K562 (cell line): ENCODE results near the gene HECA. TPM values are rescaled to one million over a fixed set of nuclear protein-coding genes. Genes with fewer than 3 reads are reported as not detected.

Experiments used
- ELF1 ChIP-seq: fragments of 200-800 bp; sonication (Bioruptor generic); IDR thresholded peaks from 2 replicates; pipeline ENCODE4 v1.6.1; 2016; ENCODE audit warnings: missing genetic modification characterization, missing compliant biosample characterization
- GABPA ChIP-seq: fragments of 200-800 bp; sonication (Bioruptor generic); conservative IDR thresholded peaks from 2 replicates; pipeline ENCODE4 v1.6.1; 2016; ENCODE audit warnings: low read depth, missing genetic modification characterization, missing compliant biosample characterization
- GABPB1 ChIP-seq: sonication (generic); formaldehyde crosslinking; IDR thresholded peaks from 2 replicates; pipeline ENCODE4 v1.8.0; 2022; ENCODE audit warnings: mild to moderate bottlenecking, missing genetic modification reagents
- KLF1 ChIP-seq: fragments of 450-650 bp; IDR thresholded peaks from 2 replicates; pipeline ENCODE4 v1.6.1; 2016; ENCODE audit warnings: missing genetic modification characterization, missing compliant biosample characterization
- SPI1 ChIP-seq: IDR thresholded peaks from 2 replicates; pipeline ENCODE4 v1.6.1; 2011; ENCODE audit warnings: low read depth, low read length, control low read depth, borderline replicate concordance
- YY1 ChIP-seq, 3 experiments: IDR thresholded peaks; 2 replicates each; pipeline ENCODE4 v1.6.1; 2011; ENCODE audit warnings: low read length in 2 of 3, mild to moderate bottlenecking in 2 of 3, moderate library complexity in 2 of 3, borderline replicate concordance in 1 of 3, control low read depth in 1 of 3, low read depth in 1 of 3; ENCODE audit not compliant: insufficient read depth in 3 of 3, insufficient replicate concordance in 2 of 3, control insufficient read depth in 1 of 3, insufficient read length in 1 of 3; ENCODE audit errors: extremely low read depth in 1 of 3
- ZBTB7A ChIP-seq: IDR thresholded peaks from 2 replicates; pipeline ENCODE4 v1.6.1; 2011; ENCODE audit warnings: low read depth, mild to moderate bottlenecking, low read length, moderate library complexity, borderline replicate concordance; ENCODE audit not compliant: control insufficient read depth
- ZFX ChIP-seq: sonication (generic); formaldehyde crosslinking; IDR thresholded peaks from 2 replicates; pipeline ENCODE4 v1.8.0; 2022; ENCODE audit warnings: mild to moderate bottlenecking, missing genetic modification reagents, moderate library complexity
- polyA plus RNA-seq, 8 experiments: library from polyadenylated mRNA; depleted of rRNA in 4 of 8; stranded (reverse) in 5 of 8; unstranded in 3 of 8; fragments of >200 nt; fragmentation: Nextera tagmentation in 2 of 8; fragmentation: Illumina TruSeq in 1 of 8; extraction: Ambion mirVana in 2 of 8; extraction: Trizol in 1 of 8; gene quantifications; 2 replicates each; pipeline versions ENCODE4 v1.2.1 to v1.2.3, GENCODE V29; 2011 to 2014; ENCODE audit warnings: inconsistent platforms in 1 of 8, missing spikeins in 1 of 8
- total RNA-seq, 7 experiments: library from RNA; depleted of rRNA in 6 of 7; stranded (reverse); fragments of >200 nt in 6 of 7; fragmentation: Illumina TruSeq in 2 of 7; extraction: Trizol in 2 of 7; gene quantifications; 2 replicates each; pipeline versions ENCODE4 v1.2.1 to v1.2.3, GENCODE V29; 2011 to 2021; ENCODE audit warnings: low replicate concordance in 1 of 7
- TF ChIP-seq, protein P1 (sequence below): sonication (generic); formaldehyde crosslinking; IDR thresholded peaks from 2 replicates; pipeline ENCODE4 v1.8.0; 2022; ENCODE audit warnings: mild to moderate bottlenecking, missing genetic modification reagents
- TF ChIP-seq, protein P2 (sequence below): fragments of 200-800 bp; sonication (Bioruptor generic); IDR thresholded peaks from 2 replicates; pipeline ENCODE4 v1.6.1; 2017; ENCODE audit warnings: missing genetic modification characterization, missing compliant biosample characterization
- TF ChIP-seq, protein P3 (sequence below): fragments of 200-600 bp; sonication (generic); IDR thresholded peaks from one replicate; pipeline ENCODE4 v1.6.1; 2012; ENCODE audit warnings: mild to moderate bottlenecking, low read depth, low read length, inconsistent platforms

The HECA gene
- total and polyA plus RNA-seq, 9 of the 15 experiments (the other 6 are each of a cell fraction or from before 2014, with no cell fraction given): 0.31 to 2.3 (median 1.1) TPM

DNA sequence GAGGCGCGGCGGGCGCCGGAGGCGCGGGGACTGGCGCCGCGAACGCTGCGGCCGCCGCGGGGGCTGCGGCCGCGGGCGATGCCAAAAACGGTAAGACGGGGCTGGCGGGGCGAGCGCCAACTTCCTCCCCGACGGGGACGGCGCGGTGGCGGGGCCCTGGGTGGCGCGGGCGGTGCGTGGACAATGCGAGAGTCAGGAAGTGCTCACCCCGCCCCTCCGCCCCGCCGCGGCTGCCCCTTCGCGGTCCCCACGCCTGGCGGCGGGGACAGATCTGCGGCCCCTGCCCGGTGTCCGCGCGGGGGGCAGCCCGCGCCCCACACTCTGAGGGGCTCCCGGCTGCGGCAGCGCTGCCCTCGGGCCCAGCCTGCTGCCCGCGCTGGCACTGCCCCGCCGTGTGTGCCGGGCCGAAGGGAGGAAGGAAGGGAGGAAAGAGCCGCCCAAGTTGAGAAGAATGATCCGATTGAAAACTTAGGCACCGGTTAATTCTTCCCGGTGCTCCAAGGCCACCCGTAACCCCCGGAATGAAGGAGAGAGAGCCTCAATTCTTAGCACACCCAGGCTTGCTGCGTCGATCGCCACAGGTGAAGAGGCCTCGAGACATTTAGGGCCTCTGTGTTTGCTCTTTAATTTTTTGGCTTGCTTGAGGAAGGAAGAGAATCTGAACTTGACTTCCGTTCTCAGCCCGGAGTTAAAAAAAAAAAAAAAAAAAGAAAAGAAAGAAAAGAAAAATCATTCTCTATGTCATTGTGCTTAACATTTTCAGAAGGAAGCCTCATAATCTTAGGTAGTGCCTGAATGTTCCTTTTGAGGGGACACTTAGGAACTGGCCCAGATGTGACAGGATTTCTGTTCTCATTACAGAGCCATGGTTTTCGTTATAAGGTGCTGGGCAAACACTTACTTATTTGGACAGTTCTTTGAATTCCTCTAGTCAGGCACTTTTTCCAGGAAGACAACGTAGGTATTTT is 982 bp downstream of the HECA start (continued):
- TF ChIP-seq ELF1 (tag): peak; percentile 60
- TF ChIP-seq ZFX (CRISPR knock-in tag): 0 out of 2 replicates have a peak, but pooled peaks have one; percentile 14
- TF ChIP-seq, protein P1, sequence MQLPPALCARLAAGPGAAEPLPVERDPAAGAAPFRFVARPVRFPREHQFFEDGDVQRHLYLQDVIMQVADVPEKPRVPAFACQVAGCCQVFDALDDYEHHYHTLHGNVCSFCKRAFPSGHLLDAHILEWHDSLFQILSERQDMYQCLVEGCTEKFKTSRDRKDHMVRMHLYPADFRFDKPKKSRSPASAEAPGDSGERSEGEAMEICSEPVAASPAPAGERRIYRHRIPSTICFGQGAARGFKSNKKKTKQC (CRISPR knock-in tag): no peak
- TF ChIP-seq SPI1: 0 out of 2 replicates have a peak, but pooled peaks have one; percentile 25
- 0 out of 2 replicates have a peak, but pooled peaks have one; percentile 22 for TF ChIP-seq KLF1 (tag)
- peak; percentile 43; the same call in 1 of the 2 replicates for TF ChIP-seq GABPB1 (CRISPR knock-in tag)
- peak; percentile 56; the same call in 1 of the 2 replicates for TF ChIP-seq GABPA (tag)
- TF ChIP-seq YY1 (IDR thresholded peaks at IDR 0.05; ENCODE audit: borderline replicate concordance in 1 of 3, control insufficient read depth in 1 of 3, extremely low read depth in 1 of 3, insufficient read depth in 3 of 3, insufficient read length in 1 of 3, insufficient replicate concordance in 2 of 3, low read depth in 1 of 3, low read length in 2 of 3): peak in 1 of 3 experiments; percentile 2
- TF ChIP-seq, protein P2, sequence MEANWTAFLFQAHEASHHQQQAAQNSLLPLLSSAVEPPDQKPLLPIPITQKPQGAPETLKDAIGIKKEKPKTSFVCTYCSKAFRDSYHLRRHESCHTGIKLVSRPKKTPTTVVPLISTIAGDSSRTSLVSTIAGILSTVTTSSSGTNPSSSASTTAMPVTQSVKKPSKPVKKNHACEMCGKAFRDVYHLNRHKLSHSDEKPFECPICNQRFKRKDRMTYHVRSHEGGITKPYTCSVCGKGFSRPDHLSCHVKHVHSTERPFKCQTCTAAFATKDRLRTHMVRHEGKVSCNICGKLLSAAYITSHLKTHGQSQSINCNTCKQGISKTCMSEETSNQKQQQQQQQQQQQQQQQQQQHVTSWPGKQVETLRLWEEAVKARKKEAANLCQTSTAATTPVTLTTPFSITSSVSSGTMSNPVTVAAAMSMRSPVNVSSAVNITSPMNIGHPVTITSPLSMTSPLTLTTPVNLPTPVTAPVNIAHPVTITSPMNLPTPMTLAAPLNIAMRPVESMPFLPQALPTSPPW: peak; percentile 60; the same call in 1 of the 2 replicates
- TF ChIP-seq, protein P3, sequence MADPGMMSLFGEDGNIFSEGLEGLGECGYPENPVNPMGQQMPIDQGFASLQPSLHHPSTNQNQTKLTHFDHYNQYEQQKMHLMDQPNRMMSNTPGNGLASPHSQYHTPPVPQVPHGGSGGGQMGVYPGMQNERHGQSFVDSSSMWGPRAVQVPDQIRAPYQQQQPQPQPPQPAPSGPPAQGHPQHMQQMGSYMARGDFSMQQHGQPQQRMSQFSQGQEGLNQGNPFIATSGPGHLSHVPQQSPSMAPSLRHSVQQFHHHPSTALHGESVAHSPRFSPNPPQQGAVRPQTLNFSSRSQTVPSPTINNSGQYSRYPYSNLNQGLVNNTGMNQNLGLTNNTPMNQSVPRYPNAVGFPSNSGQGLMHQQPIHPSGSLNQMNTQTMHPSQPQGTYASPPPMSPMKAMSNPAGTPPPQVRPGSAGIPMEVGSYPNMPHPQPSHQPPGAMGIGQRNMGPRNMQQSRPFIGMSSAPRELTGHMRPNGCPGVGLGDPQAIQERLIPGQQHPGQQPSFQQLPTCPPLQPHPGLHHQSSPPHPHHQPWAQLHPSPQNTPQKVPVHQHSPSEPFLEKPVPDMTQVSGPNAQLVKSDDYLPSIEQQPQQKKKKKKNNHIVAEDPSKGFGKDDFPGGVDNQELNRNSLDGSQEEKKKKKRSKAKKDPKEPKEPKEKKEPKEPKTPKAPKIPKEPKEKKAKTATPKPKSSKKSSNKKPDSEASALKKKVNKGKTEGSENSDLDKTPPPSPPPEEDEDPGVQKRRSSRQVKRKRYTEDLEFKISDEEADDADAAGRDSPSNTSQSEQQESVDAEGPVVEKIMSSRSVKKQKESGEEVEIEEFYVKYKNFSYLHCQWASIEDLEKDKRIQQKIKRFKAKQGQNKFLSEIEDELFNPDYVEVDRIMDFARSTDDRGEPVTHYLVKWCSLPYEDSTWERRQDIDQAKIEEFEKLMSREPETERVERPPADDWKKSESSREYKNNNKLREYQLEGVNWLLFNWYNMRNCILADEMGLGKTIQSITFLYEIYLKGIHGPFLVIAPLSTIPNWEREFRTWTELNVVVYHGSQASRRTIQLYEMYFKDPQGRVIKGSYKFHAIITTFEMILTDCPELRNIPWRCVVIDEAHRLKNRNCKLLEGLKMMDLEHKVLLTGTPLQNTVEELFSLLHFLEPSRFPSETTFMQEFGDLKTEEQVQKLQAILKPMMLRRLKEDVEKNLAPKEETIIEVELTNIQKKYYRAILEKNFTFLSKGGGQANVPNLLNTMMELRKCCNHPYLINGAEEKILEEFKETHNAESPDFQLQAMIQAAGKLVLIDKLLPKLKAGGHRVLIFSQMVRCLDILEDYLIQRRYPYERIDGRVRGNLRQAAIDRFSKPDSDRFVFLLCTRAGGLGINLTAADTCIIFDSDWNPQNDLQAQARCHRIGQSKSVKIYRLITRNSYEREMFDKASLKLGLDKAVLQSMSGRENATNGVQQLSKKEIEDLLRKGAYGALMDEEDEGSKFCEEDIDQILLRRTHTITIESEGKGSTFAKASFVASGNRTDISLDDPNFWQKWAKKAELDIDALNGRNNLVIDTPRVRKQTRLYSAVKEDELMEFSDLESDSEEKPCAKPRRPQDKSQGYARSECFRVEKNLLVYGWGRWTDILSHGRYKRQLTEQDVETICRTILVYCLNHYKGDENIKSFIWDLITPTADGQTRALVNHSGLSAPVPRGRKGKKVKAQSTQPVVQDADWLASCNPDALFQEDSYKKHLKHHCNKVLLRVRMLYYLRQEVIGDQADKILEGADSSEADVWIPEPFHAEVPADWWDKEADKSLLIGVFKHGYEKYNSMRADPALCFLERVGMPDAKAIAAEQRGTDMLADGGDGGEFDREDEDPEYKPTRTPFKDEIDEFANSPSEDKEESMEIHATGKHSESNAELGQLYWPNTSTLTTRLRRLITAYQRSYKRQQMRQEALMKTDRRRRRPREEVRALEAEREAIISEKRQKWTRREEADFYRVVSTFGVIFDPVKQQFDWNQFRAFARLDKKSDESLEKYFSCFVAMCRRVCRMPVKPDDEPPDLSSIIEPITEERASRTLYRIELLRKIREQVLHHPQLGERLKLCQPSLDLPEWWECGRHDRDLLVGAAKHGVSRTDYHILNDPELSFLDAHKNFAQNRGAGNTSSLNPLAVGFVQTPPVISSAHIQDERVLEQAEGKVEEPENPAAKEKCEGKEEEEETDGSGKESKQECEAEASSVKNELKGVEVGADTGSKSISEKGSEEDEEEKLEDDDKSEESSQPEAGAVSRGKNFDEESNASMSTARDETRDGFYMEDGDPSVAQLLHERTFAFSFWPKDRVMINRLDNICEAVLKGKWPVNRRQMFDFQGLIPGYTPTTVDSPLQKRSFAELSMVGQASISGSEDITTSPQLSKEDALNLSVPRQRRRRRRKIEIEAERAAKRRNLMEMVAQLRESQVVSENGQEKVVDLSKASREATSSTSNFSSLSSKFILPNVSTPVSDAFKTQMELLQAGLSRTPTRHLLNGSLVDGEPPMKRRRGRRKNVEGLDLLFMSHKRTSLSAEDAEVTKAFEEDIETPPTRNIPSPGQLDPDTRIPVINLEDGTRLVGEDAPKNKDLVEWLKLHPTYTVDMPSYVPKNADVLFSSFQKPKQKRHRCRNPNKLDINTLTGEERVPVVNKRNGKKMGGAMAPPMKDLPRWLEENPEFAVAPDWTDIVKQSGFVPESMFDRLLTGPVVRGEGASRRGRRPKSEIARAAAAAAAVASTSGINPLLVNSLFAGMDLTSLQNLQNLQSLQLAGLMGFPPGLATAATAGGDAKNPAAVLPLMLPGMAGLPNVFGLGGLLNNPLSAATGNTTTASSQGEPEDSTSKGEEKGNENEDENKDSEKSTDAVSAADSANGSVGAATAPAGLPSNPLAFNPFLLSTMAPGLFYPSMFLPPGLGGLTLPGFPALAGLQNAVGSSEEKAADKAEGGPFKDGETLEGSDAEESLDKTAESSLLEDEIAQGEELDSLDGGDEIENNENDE: no peak
- TF ChIP-seq ZBTB7A: peak; percentile 75; the same call in 1 of the 2 replicates
